Thoracic aorta (tissue), 2 donors: ENCODE results near the gene STX2. TPM values are rescaled to one million over a fixed set of nuclear protein-coding genes. Genes with fewer than 3 reads are reported as not detected.
"Not testable (repeated sequence)": the region's sequence is repeated elsewhere in the genome, so short reads cannot be mapped to it uniquely, and the experiment has no call there.

ENCODE experiments used
- ATAC-seq: fragments of 150-250 bp; one replicate; pipeline ENCODE4 v1.8.0; 2017; ENCODE audit warnings: low read depth; ENCODE audit not compliant: insufficient number of reproducible peaks, low FRiP score
- DNase-seq: peaks from one replicate; pipeline ENCODE4 v3.0.0-alpha.2; 2020; ENCODE audit warnings: low spot score
- H3K27ac ChIP-seq, 2 donors: fragments of 200-600 bp; sonication (generic); 1 replicate in 1 of 2; 2 replicates in 1 of 2; pipeline ENCODE4 v1.5.1; 2016; ENCODE audit warnings: mild to moderate bottlenecking in 2 of 2, moderate library complexity in 2 of 2
- H3K27me3 ChIP-seq: fragments of 200-600 bp; sonication (generic); replicated peaks from 2 replicates; pipeline ENCODE4 v1.6.0; 2016; ENCODE audit warnings: mild to moderate bottlenecking; ENCODE audit not compliant: insufficient read depth
- H3K36me3 ChIP-seq: fragments of 200-600 bp; sonication (generic); one replicate; pipeline ENCODE4 v1.5.1; 2016
- H3K4me1 ChIP-seq, 2 donors: fragments of 200-600 bp; sonication (generic); 1 replicate in 1 of 2; 2 replicates in 1 of 2; pipeline versions ENCODE4 v1.5.1 to v1.6.0; 2016; ENCODE audit warnings: low read depth in 2 of 2, mild to moderate bottlenecking in 1 of 2; ENCODE audit not compliant: control insufficient read depth in 1 of 2
- H3K4me3 ChIP-seq: fragments of 200-600 bp; sonication (generic); 2 replicates; pipeline ENCODE4 v1.5.1; 2016; ENCODE audit warnings: mild to moderate bottlenecking
- H3K9me3 ChIP-seq: fragments of 200-600 bp; sonication (generic); 2 replicates; pipeline ENCODE4 v1.5.1; 2016
- total RNA-seq, 2 donors: library from RNA; depleted of rRNA; stranded (reverse); fragments of >200 nt; gene quantifications; one replicate each; pipeline versions ENCODE4 v1.1.0 to v1.2.3, GENCODE V29; 2016
- TF ChIP-seq, protein P1 (sequence below): fragments of 200-600 bp; sonication (generic); IDR thresholded peaks from one replicate; pipeline ENCODE4 v1.5.1; 2019; ENCODE audit warnings: antibody characterized with exemption

STX2 gene
- total RNA-seq, 2 donors from 2014 or later: 27.3 to 27.9 TPM

DNA sequence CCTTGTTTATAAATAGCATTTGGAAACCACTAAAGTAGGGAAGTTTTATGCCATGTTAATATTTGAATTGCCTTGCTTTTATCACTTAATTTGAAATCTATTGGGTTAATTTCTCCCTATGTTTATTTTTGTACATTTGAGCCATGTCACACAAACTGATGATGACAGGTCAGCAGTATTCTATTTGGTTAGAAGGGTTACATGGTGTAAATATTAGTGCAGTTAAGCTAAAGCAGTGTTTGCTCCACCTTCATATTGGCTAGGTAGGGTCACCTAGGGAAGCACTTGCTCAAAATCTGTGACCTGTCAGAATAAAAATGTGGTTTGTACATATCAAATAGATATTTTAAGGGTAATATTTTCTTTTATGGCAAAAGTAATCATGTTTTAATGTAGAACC, 37.2 kb upstream of the STX2 start:
- Histone ChIP-seq H3K27ac (no peak overlapping the region), H3K36me3 (peaks cover 36% of the 10 kb centered on the region), H3K9me3 (no peaks in the 10 kb centered on the region), H3K4me3 (no peak overlapping the region), H3K27me3 (no peaks in the 10 kb centered on the region), H3K4me1 (peaks cover 10 to 20% of the 10 kb centered on the region in 2 donors)
- TF ChIP-seq, protein P1, sequence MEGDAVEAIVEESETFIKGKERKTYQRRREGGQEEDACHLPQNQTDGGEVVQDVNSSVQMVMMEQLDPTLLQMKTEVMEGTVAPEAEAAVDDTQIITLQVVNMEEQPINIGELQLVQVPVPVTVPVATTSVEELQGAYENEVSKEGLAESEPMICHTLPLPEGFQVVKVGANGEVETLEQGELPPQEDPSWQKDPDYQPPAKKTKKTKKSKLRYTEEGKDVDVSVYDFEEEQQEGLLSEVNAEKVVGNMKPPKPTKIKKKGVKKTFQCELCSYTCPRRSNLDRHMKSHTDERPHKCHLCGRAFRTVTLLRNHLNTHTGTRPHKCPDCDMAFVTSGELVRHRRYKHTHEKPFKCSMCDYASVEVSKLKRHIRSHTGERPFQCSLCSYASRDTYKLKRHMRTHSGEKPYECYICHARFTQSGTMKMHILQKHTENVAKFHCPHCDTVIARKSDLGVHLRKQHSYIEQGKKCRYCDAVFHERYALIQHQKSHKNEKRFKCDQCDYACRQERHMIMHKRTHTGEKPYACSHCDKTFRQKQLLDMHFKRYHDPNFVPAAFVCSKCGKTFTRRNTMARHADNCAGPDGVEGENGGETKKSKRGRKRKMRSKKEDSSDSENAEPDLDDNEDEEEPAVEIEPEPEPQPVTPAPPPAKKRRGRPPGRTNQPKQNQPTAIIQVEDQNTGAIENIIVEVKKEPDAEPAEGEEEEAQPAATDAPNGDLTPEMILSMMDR: no peak
- DNase-seq: no peak
- ATAC-seq: no peak

GRCh38 chr12:130875708-130876107, 36.7 kb upstream of the STX2 start:
- Histone ChIP-seq H3K36me3 (peaks cover 36% of the 10 kb centered on the region), H3K4me1 (peaks cover 10 to 20% of the 10 kb centered on the region in 2 donors)
- not testable (repeated sequence) for DNase-seq, H3K27ac ChIP-seq, H3K9me3 ChIP-seq, H3K4me3 ChIP-seq, H3K27me3 ChIP-seq, ATAC-seq

GRCh38 chr12:130875193-130875592, 36.1 kb upstream of the STX2 start:
- Histone ChIP-seq H3K9me3 (no peaks in the 10 kb centered on the region), H3K4me1 (peaks cover 10 to 20% of the 10 kb centered on the region in 2 donors), H3K27me3 (no peaks in the 10 kb centered on the region), H3K36me3 (peaks cover 36% of the 10 kb centered on the region), H3K4me3 (no peak overlapping the region), H3K27ac (no peak overlapping the region)
- DNase-seq (no peak), ATAC-seq (no peak)
- TF ChIP-seq, protein P1: no peak

DNA sequence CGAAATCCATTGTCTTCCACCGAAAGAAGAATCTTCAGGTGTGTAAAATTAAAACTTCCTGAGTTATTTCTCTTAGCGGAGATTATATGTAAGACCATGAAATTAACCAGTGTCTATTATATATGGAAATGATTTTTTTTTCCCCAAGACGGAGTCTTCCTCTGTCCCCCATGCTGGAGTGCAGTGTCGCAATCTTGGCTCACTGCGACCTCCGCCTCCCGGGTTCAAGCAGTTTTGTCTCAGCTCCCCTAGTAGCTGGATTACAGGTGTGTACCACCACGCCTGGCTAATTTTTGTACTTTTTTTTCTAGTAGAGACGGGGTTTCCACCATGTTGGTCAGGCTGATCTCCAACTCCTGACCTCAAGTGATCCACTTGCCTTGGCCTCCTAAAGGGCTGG, 35.6 kb upstream of the STX2 start:
- TF ChIP-seq, protein P1: no peak
- Histone ChIP-seq H3K4me1 (peaks cover 10 to 20% of the 10 kb centered on the region in 2 donors), H3K27me3 (no peaks in the 10 kb centered on the region), H3K27ac (no peak overlapping the region), H3K36me3 (peaks cover 36% of the 10 kb centered on the region), H3K4me3 (no peak overlapping the region), H3K9me3 (no peaks in the 10 kb centered on the region)
- DNase-seq (no peak), ATAC-seq (no peak)

GRCh38 chr12:130873825-130874224, 34.8 kb upstream of the STX2 start:
- Histone ChIP-seq H3K27ac (no peak overlapping the region), H3K27me3 (no peaks in the 10 kb centered on the region), H3K4me1 (peaks cover 10 to 20% of the 10 kb centered on the region in 2 donors), H3K9me3 (no peaks in the 10 kb centered on the region), H3K4me3 (no peak overlapping the region), H3K36me3 (peaks cover 36% of the 10 kb centered on the region)
- DNase-seq: no peak
- TF ChIP-seq, protein P1: no peak
- no peak for ATAC-seq

DNA sequence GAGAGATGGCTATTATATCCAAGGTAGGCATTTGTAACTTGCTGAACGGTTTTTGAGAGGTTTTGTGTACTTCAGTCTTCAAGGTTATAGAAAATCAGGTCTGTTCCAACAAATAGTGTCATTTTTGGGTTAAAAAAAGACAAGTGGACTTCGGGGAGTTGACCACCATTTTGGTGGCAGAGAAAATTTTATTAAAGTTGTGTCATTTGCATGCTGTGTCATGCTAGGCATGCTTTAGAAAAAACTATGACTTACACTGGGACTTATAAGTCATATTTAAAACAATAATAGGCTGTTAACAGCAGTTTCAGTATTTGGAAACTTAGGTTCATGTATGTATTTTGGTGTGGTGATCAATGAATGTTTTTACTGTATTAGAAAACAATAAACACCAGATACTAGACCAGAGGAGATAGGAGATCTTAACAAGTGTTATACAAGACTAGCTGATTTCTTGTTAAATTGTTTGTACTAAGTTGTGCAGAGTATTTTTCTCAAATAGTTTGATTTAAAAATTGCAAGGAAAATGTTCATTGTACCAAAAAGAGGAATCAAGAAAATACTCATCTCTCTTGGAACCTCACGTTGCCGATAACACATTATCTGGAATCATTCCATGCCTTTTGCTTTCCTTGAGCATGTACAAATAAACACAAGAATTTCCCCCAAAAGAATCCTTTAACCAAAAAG, 34.2 kb upstream of the STX2 start:
- H3K36me3 ChIP-seq: peaks cover 36% of the 10 kb centered on the region
- no peak overlapping the region for H3K27ac ChIP-seq
- no peak for DNase-seq

More for the DNA sequence above, 34.2 kb upstream of the STX2 start:
- peak overlapping the region; percentile 78 for H3K4me3 ChIP-seq
- ATAC-seq: no peak
- peaks cover 10 to 20% of the 10 kb centered on the region in 2 donors for H3K4me1 ChIP-seq
- H3K27me3 ChIP-seq: no peaks in the 10 kb centered on the region
- TF ChIP-seq, protein P1: no peak
- no peaks in the 10 kb centered on the region for H3K9me3 ChIP-seq
